Naive B cell (primary cell): ENCODE data around the gene NMB. TPM values are rescaled to one million over a fixed set of nuclear protein-coding genes. Genes with fewer than 3 reads are reported as not detected.

Source experiments
- ATAC-seq, 2 donors: fragments of 150-1000 bp; cut with Tn5 transposase; 2 replicates each; pipeline ENCODE4 v1.10.0; 2021; ENCODE audit warnings: low read depth in 2 of 2, mild to moderate bottlenecking in 2 of 2, moderate library complexity in 2 of 2
- DNase-seq: peaks from one replicate; pipeline ENCODE4 v3.0.0; 2022
- H3K27ac Mint-ChIP-seq, 6 donors: one replicate each; pipeline ENCODE4 v1.8.0; 2020 to 2022; ENCODE audit warnings: mild to moderate bottlenecking in 6 of 6, mixed read lengths in 6 of 6, moderate library complexity in 5 of 6, inconsistent platforms in 2 of 6
- H3K27me3 Mint-ChIP-seq, 3 donors: one replicate each; pipeline ENCODE4 v1.8.0; 2021 to 2022; ENCODE audit warnings: mixed read lengths in 3 of 3, mild to moderate bottlenecking in 1 of 3
- H3K36me3 Mint-ChIP-seq, 2 donors: one replicate each; pipeline ENCODE4 v1.8.0; 2020 to 2022; ENCODE audit warnings: mixed read lengths in 2 of 2, inconsistent platforms in 1 of 2, mild to moderate bottlenecking in 1 of 2
- H3K4me1 Mint-ChIP-seq, 3 donors: one replicate each; pipeline ENCODE4 v1.8.0; 2020 to 2022; ENCODE audit warnings: mixed read lengths in 3 of 3, inconsistent platforms in 1 of 3, mild to moderate bottlenecking in 1 of 3, moderate library complexity in 1 of 3
- H3K4me3 Mint-ChIP-seq, 8 donors: one replicate each; pipeline ENCODE4 v1.8.0; 2020 to 2022; ENCODE audit warnings: mild to moderate bottlenecking in 8 of 8, mixed read lengths in 8 of 8, moderate library complexity in 8 of 8, inconsistent platforms in 2 of 8
- H3K9me3 Mint-ChIP-seq, 7 donors: one replicate each; pipeline ENCODE4 v1.8.0; 2020 to 2022; ENCODE audit warnings: mixed read lengths in 7 of 7, mild to moderate bottlenecking in 5 of 7, inconsistent platforms in 2 of 7, moderate library complexity in 1 of 7
- polyA plus RNA-seq, 6 donors: library from polyadenylated mRNA; unstranded; fragments of 300-500 nt; fragmentation: Illumina TruSeq; gene quantifications; one replicate each; pipeline ENCODE4 v1.2.3, GENCODE V29; 2021; ENCODE audit warnings: low read depth in 6 of 6

NMB gene
- polyA plus RNA-seq, 6 donors from 2014 or later: 3.1 to 8.2 (median 3.6) TPM

- Mint-ChIP-seq H3K4me1 (peaks cover 0 to 3% (median 0%) of the 10 kb centered on the region in 3 donors), H3K4me3 (no peak overlapping the region), H3K36me3 (peaks cover 4 to 23% of the 10 kb centered on the region in 2 donors), H3K9me3 (no peaks in the 10 kb centered on the region), H3K27me3 (no peaks in the 10 kb centered on the region), H3K27ac (peak overlapping the region in 1 of 6 donors; percentile 24)
- ATAC-seq (no peak), DNase-seq (no peak)
These were observed 13.2 kb upstream of the NMB start for GRCh38 chr15:84671211-84671610.

DNA sequence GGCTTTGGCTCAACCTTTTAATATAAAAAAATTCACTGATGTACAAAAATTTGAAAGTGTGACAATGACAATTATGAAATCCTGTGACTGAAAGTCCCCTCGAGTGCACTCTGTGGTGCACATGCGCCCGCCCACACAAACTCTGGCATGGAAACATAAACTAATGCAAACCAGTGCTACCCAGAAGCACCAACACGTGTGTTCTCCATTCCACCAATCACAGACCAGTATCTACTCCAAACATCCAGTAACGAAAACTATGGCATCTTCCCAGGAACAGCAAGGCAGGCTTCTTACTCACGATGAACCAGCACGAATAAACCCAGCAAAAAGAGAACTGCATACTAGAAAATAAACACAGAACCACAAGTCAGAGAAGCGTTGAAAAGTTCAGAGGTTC, 11.7 kb upstream of the NMB start:
- ATAC-seq (no peak), DNase-seq (no peak)
- H3K9me3 Mint-ChIP-seq: no peaks in the 10 kb centered on the region
- H3K27me3 Mint-ChIP-seq: no peaks in the 10 kb centered on the region
- H3K4me1 Mint-ChIP-seq: peaks cover 0 to 3% (median 0%) of the 10 kb centered on the region in 3 donors
- H3K36me3 Mint-ChIP-seq: peaks cover 4 to 23% of the 10 kb centered on the region in 2 donors
- peak overlapping the region in 1 of 8 donors; percentile 16 for H3K4me3 Mint-ChIP-seq
- H3K27ac Mint-ChIP-seq: peak overlapping the region in 1 of 6 donors; percentile 64

GRCh38 chr15:84668221-84668982, 10.4 kb upstream of the NMB start:
- DNase-seq: no peak
- H3K9me3 Mint-ChIP-seq: no peaks in the 10 kb centered on the region
- peaks cover 4 to 20% of the 10 kb centered on the region in 2 donors for H3K36me3 Mint-ChIP-seq
- no peaks in the 10 kb centered on the region for H3K27me3 Mint-ChIP-seq
- H3K4me1 Mint-ChIP-seq: peaks cover 0 to 3% (median 0%) of the 10 kb centered on the region in 3 donors
- ATAC-seq: no peak
- no peak overlapping the region for H3K27ac Mint-ChIP-seq
- no peak overlapping the region for H3K4me3 Mint-ChIP-seq

DNA sequence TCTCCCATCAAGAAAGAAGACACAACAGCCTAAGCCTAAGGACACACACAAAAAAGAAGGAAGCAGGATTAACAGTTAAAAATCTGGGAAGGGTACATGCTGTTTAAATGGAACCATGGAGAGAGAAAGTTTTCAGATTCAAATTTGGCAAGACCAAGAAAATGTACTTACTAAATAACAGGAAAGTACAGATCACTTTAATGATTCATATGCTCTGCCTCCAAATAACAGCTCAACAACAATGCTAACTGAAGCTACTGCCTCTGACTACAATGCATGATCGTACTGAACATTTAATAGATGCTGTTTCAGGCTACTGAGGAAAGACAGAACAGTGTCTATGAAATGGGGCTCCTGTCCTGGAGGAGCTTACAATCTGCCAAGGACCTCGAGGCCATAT, 8.4 kb upstream of the NMB start:
- Mint-ChIP-seq H3K36me3 (peaks cover 4 to 12% of the 10 kb centered on the region in 2 donors), H3K4me3 (no peak overlapping the region)

DNA sequence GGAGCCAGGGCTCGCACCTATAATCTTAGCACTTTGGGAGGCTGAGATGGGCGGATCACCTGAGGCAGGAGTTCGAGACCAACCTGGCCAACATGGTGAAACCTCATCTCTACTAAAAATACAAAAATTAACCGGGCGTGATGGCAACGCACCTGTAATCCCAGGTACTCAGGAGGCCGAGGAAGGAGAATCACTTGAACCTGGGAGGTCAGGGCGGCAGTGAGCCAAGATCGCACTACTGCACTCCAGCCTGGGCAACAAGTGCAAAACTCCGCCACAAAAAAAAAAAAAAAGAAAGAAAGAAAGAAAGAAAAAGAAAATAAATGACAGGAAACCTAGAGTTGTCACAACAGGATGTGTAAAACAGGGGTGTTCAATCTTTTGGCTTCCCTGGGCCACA, 3.0 kb upstream of the NMB start:
- no peak for ATAC-seq
- Mint-ChIP-seq H3K36me3 (no peaks in the 10 kb centered on the region), H3K27me3 (no peaks in the 10 kb centered on the region), H3K4me1 (peaks cover 16 to 27% (median 23%) of the 10 kb centered on the region in 3 donors), H3K9me3 (no peaks in the 10 kb centered on the region), H3K27ac (peak overlapping the region in 1 of 6 donors; percentile 39), H3K4me3 (no peak overlapping the region)
- no peak for DNase-seq

More for the DNA sequence above, 8.4 kb upstream of the NMB start:
- Mint-ChIP-seq H3K27ac (peak overlapping the region in 3 of 6 donors; percentile 24 to 79 (median 49)), H3K9me3 (no peaks in the 10 kb centered on the region), H3K4me1 (no peaks in the 10 kb centered on the region), H3K27me3 (no peaks in the 10 kb centered on the region)
- DNase-seq: no peak
- no peak for ATAC-seq

- ATAC-seq (no peak), DNase-seq (no peak)
- peak overlapping the region; percentile 5 to 99 (median 74) for H3K4me3 Mint-ChIP-seq
- no peaks in the 10 kb centered on the region for H3K36me3 Mint-ChIP-seq
- H3K27me3 Mint-ChIP-seq: no peaks in the 10 kb centered on the region
- peaks cover 24 to 32% (median 26%) of the 10 kb centered on the region in 3 donors for H3K4me1 Mint-ChIP-seq
- no peaks in the 10 kb centered on the region for H3K9me3 Mint-ChIP-seq
- H3K27ac Mint-ChIP-seq: peak overlapping the region in 2 of 6 donors; percentile 32 to 69
These were observed 2.1 kb upstream of the NMB start for GRCh38 chr15:84659904-84660781.

- H3K36me3 Mint-ChIP-seq: no peaks in the 10 kb centered on the region
- DNase-seq (no peak), ATAC-seq (no peak)
- H3K4me1 Mint-ChIP-seq: peaks cover 29 to 41% (median 32%) of the 10 kb centered on the region in 3 donors
- no peaks in the 10 kb centered on the region for H3K27me3 Mint-ChIP-seq
- H3K27ac Mint-ChIP-seq: peak overlapping the region in 5 of 6 donors; percentile 63 to 90 (median 74)
- no peaks in the 10 kb centered on the region for H3K9me3 Mint-ChIP-seq
- peak overlapping the region; percentile 77 to 99 (median 88) for H3K4me3 Mint-ChIP-seq
These were observed 901 bp upstream of the NMB start for GRCh38 chr15:84658788-84659411.

DNA sequence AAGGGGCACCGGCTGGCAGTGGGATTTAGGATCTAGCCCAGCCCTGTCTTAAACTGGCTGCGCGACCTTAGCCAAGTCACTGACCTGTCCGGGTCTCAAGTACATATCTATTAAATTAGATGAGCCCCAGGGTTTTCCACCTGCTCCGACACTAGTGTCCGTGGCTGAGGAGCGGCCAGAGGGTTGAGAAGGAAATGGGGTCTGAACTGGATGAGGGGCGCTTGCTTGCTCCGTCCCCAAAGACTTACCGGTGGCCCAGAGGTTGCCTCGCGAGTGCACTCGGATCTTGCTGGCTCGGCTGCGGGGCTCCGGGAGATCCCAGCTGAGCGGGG, 285 bp downstream of the NMB start:
- Mint-ChIP-seq H3K4me3 (peak overlapping the region; percentile 77 to 99 (median 82)), H3K4me1 (peaks cover 31 to 47% (median 41%) of the 10 kb centered on the region in 3 donors), H3K36me3 (no peaks in the 10 kb centered on the region), H3K27me3 (no peaks in the 10 kb centered on the region), H3K9me3 (no peaks in the 10 kb centered on the region), H3K27ac (peak overlapping the region in 2 of 6 donors; percentile 47 to 60)
- DNase-seq: no peak
- no peak for ATAC-seq

DNA sequence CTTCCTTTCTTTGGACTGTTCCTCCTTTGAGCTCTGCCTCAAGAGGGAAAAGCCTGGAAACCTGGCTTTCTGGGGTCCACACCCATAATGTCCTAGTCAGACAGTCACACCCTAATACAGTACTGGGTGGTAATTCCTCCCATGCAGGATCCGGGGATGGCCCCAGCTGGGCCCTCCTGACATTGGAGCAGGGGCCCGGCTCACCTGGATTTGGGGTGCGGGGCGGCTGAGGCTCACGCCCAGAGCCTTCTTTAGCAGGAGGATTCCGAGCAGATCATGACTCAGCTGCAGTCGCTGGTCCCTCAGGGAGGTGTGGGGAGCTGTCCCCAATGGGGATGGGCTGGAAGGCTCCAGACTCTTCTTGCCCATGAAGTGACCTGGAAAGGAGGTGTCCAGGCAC, 1.0 kb downstream of the NMB start:
- H3K4me3 Mint-ChIP-seq: peak overlapping the region in 7 of 8 donors; percentile 77 to 99 (median 83)
- no peak for ATAC-seq

GRCh38 chr15:84654689-84655453, 3.1 kb downstream of the NMB start:
- H3K27me3 Mint-ChIP-seq: no peaks in the 10 kb centered on the region
- ATAC-seq (peak; percentile 39 to 43), DNase-seq (peak; percentile 67)
- H3K9me3 Mint-ChIP-seq: no peaks in the 10 kb centered on the region
- H3K4me1 Mint-ChIP-seq: peaks cover 40 to 51% (median 41%) of the 10 kb centered on the region in 3 donors
- peaks cover 0 to 9% of the 10 kb centered on the region in 2 donors for H3K36me3 Mint-ChIP-seq
- H3K27ac Mint-ChIP-seq: peak overlapping the region in 4 of 6 donors; percentile 70 to 97 (median 92)
- H3K4me3 Mint-ChIP-seq: peak overlapping the region; percentile 88 to 99 (median 98)

More for the DNA sequence above, 1.0 kb downstream of the NMB start:
- Mint-ChIP-seq H3K9me3 (no peaks in the 10 kb centered on the region), H3K36me3 (no peaks in the 10 kb centered on the region), H3K4me1 (peaks cover 36 to 52% (median 44%) of the 10 kb centered on the region in 3 donors), H3K27ac (peak overlapping the region in 2 of 6 donors; percentile 3 to 60), H3K27me3 (no peaks in the 10 kb centered on the region)
- no peak for DNase-seq

DNA sequence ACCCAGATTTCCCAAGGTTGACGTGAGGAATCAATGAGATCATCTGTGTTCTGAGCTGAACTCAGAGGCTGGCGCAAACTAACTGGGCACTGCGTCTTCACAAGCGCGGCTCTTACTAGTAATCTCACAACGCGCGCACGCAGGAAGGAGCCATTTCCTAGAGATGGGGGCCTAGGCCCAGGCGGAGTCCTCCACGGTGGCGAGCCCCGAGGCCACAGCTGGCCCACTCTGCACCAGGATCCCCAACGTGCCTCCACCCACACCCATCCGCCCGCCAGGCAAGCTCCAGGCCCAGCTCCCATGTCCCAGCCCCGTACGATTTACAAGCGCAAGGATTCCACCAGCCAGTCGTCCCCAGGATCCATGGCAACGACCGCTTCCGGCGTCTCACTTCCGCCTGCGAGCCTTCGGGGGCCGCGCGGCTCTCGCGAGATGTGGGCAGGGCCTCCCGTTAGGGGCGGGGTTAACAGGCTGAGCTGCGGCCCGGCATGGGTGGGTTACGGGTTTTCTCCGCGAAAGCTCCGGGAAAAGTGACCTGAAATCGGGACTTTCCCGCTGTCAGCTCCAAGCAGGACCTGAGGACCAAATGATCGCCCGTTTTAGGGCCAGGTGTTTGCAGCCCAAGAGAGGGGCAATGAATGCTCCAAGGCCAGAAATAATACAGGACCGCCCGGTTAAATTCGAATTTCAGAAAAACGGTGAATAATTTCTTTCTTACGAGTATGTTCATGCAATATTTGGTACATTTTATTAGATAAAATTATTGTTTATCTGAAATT, 3.9 kb downstream of the NMB start, which contains the start of gene WDR73:
WDR73 (minus strand) TSS at position 374 of the 779 bp plus-strand sequence; CDS start at position 365, 9 bp downstream.
- H3K36me3 Mint-ChIP-seq: peaks cover 2 to 12% of the 10 kb centered on the region in 2 donors
- ATAC-seq (peak; percentile 73 to 75), DNase-seq (peak; percentile 96)
- H3K4me1 Mint-ChIP-seq: peaks cover 37 to 43% (median 40%) of the 10 kb centered on the region in 3 donors
- H3K27ac Mint-ChIP-seq: peak within 1 kb of the TSS; percentile 93 to 99 (median 96)
- no peaks in the 10 kb centered on the region for H3K9me3 Mint-ChIP-seq
- H3K4me3 Mint-ChIP-seq: peak within 1 kb of the TSS; percentile 88 to 99 (median 98)
- H3K27me3 Mint-ChIP-seq: no peaks in the 10 kb centered on the region

DNA sequence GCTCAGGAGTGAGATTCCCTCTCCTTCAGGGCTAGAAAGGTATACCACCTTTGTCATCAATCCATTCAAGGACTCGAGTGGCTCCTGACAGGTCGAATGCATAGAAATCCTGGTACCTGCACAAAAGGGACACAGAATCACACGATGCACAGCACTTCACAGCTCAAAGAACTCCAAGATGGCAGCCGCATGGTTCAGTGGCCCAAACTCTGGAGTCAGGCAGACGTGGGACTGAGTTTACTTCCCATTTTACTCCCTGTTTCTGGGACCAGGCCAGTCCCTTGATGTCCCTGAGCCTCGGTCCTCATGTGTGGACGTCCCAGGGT, 4.5 kb downstream of the NMB start:
- H3K4me3 Mint-ChIP-seq: peak overlapping the region; percentile 88 to 99 (median 98)

More for the DNA sequence above, 4.5 kb downstream of the NMB start:
- no peak for DNase-seq
- Mint-ChIP-seq H3K27ac (peak overlapping the region; percentile 86 to 99 (median 96)), H3K9me3 (no peaks in the 10 kb centered on the region), H3K27me3 (no peaks in the 10 kb centered on the region), H3K36me3 (peaks cover 5 to 16% of the 10 kb centered on the region in 2 donors), H3K4me1 (peaks cover 33 to 38% (median 38%) of the 10 kb centered on the region in 3 donors)
- ATAC-seq: no peak
